ENCODE measurements around the gene RFTN1.

- TF ChIP-seq CTCF (IDR thresholded peaks at IDR 0.05; ENCODE audit: low read depth, low read length, poor library complexity, severe bottlenecking) (no peak), EZH2phosphoT487 (IDR thresholded peaks at IDR 0.05; ENCODE audit: borderline replicate concordance, low read length) (no peak)
Observed at GRCh38 chr3:16303037-16303575, 210.4 kb downstream of the RFTN1 start.

All from DOHH2 (cell line).